ENCODE results near the gene OXSR1.
"Not testable (repeated sequence)": the region's sequence is repeated elsewhere in the genome, so short reads cannot be mapped to it uniquely, and the experiment has no call there.

OXSR1 gene

DNA sequence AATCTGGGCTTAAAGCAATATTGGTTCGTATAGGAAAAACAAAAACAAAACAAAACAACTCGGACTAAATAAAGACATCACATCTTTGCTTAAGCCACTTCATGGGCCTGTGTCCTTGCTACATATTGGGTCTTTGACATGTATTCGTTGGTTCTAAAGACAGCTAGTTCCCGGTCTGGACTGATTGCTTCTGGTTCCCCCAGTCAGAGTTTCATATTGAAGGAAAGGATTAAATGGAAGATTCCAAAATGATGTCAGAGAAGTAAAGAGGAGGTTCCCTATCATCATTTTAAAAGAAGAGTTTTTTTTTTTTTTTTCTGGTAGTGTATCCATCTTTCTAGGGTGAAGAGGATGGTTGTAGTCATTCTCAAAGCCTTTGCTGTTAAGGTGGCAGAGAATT, 2.3 kb downstream of the OXSR1 start:
- no peak for DNase-seq (ENCODE audit: low spot score)

GRCh38 chr3:38168151-38169026, 3.1 kb downstream of the OXSR1 start:
- DNase-seq (ENCODE audit: low spot score): no peak

GRCh38 chr3:38169027-38169317, 3.6 kb downstream of the OXSR1 start:
- DNase-seq (ENCODE audit: low spot score): no peak

DNA sequence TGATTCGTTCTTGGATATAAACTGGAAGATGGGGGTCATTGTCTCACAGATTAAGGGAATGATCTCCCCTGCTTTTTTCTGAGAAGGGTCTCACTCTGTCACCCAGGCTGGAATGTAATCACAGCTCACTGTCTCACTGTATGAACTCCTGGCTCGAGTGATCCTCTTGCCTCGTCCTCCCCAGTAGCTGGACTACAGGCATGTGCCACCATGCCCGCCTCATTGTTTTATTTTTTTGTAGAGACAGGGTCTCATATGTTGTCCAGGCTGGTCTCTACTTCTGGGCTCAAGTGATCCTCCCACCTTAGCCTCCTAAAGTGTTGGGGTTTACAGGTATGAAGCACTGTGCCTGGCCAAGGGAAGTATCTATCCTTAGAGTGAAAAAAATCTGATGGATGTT, 5.4 kb downstream of the OXSR1 start:
- no peak for DNase-seq (ENCODE audit: low spot score)

GRCh38 chr3:38171622-38172021, 6.3 kb downstream of the OXSR1 start:
- no peak for DNase-seq (ENCODE audit: low spot score)

DNA sequence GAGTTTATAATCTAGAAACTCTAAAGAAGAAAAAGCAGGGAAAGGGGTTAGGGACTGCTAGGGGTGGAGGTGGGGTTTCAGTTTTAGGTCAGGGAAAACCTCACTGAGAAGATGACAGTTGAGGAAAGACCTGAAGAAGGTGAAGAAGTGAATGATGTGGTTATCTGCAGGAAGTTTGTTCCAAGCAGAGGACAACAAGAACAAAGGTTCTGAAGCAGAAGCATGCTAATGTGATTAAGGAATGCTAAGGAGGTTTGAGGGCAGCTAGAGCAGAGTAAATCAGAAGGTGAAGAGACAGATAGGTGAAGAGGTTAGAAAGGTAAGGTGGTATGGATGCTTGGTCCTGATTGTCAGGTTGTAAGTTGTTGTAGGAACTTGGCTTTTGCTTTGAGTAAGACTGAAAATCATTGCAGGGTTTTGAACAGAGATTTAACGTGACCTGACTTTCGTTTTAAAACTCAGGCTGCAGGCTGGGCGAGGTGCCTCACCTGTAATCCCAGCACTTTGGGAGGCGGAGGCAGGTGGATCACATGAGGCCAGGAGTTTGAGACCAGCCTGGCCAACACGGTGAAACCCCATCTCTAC, 8.6 kb downstream of the OXSR1 start:
- DNase-seq (ENCODE audit: low spot score): no peak

- no peak for DNase-seq (ENCODE audit: low spot score)
Measured at GRCh38 chr3:38177181-38177580, 11.8 kb downstream of the OXSR1 start.

DNA sequence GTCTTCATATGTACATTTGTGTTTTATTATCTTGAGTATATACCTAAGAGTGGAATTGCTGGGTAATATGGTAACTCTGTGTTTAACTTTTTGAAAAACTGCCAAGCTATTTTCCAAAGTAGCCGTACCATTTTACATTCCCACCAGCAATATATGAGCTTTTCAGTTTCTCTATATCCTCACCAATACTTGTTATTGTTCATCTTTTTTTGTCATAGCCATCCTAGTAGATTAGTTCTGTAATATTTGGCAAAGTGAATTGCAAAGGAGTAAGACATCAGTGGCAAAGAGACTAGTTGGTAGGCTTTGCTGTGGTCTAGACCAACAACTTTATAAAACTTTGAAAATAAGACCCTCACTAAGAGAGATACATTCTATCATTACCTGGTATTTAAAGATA, 21.4 kb downstream of the OXSR1 start:
- no peak for DNase-seq (ENCODE audit: low spot score)

GRCh38 chr3:38190481-38190881, 25.1 kb downstream of the OXSR1 start:
- no peak for DNase-seq (ENCODE audit: low spot score)

DNA sequence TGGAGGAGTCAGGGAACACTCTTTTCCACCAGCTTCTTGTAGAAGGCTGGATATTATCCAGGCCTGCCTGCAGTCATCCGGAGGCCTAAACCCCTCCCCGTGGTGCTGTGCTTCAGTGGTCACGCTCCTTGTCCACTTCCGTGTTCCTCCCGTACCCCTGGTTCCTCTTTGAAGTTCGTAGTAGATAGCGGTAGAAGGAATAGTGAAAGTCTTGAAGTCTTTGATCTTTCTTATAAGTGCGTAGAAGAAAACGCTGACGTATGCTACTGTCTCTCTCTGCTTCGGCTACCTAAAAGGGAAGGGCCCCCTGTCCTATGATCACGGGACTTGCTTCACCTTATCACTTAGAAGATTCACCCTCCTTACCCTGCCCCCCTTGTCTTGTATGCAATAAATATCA, 37.6 kb downstream of the OXSR1 start:
- DNase-seq (ENCODE audit: low spot score): not testable (repeated sequence)

DNA sequence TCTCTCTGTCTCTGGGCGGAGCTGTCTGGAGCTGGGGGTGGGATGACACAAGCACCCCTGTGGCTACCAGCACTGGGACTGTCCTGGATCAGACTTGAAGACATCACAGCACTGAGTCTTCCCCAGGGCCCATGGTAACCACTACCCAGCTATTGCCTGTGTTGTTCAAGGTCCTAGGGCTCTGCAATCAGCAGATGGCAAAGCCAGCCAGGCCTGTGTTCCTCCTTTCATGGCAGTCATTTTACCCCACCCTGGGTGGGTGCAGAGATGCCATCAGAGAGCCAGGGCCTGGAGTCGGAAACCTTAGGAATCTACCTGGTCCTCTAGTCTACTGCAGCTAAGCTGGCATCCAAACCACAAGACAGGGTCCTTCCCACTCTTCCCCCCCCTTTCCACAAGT, 38.4 kb downstream of the OXSR1 start:
- DNase-seq (ENCODE audit: low spot score): no peak

DNA sequence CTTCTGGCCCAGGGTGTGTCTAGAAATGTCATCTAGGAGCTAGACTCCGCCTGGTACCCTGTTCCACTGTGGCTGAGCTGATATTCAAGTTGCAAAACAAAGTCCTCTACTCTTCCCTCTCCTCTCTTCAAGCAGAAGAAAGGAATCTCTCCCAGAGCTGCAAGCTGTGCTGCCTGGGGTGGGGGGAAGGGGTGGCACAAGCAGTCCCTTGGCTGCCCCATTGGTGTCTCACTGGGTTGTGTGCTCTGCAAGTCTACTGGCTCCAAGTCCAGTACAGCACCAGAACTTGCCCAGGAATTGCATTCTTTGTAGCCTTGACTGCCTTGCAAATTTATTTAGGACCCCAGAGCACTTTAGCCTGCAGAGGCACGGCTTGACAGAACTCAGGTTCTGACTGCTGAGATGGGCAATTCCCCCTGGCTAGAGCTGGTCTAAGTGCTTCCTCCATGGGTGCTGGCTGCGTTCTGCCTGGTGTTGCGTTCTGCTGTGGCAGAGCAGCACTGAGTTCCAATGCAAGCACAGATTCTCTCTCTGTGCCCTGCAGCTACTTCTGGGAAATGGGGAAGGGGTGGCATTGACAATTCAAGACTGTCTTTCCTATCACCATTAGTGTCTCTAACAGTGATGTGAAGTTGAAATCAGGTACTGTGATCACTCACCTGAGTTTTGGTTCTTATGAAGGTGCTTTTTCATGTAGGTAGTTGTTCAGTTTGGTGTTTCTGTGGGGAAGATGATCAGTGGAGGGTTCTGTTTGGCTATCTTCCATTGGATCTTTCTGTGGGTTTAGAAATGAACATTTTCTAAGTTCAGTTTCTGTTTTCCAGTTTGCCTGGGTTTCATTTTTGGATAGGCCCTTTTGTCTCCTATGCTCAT, 39.5 kb downstream of the OXSR1 start:
- no peak for DNase-seq (ENCODE audit: low spot score)

DNA sequence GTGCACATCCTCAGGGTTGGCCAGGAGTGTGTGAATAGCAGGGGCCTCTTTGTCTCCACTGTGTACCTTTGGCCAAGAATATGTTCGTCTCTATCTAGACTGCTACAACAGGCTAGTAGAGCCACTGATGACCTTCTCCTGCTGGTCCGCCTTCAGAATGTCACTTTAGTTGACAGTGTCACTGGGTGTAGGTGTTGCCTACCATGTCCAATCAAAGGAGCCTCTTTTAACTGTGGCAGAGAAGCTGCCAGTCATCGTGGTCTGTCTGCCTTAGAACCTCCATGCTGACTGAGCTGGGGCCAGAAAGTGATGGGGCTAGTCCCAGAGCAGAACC, 40.1 kb downstream of the OXSR1 start:
- no peak for DNase-seq (ENCODE audit: low spot score)

- no peak for DNase-seq (ENCODE audit: low spot score)
Measured at GRCh38 chr3:38207254-38208003, 42.1 kb downstream of the OXSR1 start.

DNA sequence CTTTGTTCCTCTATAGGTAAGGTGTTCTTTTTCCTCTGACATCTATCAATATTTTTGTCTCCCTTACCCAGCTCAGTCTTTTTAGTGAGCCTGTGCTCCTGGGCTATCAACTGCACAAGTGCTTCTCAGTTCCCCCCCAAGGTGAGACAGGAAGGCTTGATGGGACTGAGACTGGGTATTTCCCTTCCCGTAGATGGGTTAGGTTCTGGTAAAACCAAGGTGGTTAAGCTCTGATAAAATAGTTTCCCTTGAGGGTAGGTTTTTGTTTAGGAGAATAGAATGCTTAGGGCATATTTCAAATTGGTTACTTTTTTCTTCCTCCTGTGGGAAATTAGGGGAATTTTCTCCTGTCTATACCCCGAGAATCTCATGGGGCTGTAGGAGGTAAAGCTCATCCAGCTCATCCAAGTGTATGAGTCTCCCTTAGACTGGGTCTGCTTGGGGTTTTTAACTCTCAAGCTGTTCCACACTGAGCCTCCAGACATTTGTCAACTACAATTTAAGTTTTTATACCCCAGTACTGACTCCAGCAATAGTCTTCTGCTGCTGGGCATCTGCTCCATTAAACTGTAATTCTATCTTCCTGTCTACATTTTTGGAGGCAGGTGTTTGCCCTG, 44.9 kb downstream of the OXSR1 start:
- DNase-seq (ENCODE audit: low spot score): no peak

DNA sequence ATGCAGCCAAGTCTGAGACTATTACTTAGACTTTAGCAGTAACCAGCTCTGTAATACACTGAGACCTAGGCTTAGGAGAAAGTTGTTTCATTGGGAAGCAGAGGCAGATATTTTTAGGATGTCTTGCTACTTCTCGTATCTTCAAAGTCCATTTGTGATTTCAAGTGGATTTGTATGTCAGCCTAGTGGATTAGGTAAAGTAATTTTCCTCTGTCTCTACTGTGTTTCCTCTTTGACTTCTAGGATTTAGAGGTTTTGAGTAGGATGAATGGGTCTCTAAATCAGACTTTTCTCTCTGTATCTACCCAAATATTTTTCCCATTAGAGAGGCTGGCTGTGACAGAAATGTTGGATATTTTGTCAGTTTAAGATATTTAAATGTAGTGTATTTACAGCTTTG, 46.8 kb downstream of the OXSR1 start:
- no peak for DNase-seq (ENCODE audit: low spot score)

GRCh38 chr3:38214560-38214959, 49.2 kb downstream of the OXSR1 start:
- no peak for DNase-seq (ENCODE audit: low spot score)

DNA sequence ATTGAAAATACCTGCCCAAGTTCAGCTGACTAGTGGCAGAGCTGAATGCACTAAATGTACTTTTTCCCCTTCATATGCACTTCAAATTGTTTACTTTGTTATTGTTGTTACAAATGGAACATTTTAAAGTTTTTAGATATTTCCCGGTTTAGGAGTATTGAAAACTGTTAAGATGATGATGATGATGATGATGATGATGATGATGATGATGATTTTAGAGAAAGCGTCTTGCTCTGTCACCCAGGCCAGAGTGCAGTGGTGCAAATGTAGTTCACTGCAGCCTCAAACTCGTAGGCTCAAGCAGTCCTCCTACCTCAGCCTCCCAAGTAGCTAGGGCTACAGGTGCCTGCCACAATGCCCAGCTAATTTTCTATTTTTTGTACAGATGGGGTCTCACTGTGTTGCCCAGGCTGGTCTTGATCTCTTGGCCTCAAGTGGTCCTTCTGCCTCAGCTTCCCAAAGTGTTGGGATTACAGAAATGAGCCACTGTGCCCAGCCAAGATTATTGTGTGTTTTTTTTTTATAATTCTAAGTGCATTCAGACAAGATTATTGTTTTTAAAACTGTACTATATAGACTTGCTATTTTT, 54.4 kb downstream of the OXSR1 start:
- DNase-seq (ENCODE audit: low spot score): no peak

- no peak for DNase-seq (ENCODE audit: low spot score)
Measured at GRCh38 chr3:38221005-38221404, 55.7 kb downstream of the OXSR1 start.

- no peak for DNase-seq (ENCODE audit: low spot score)
Measured at GRCh38 chr3:38222032-38222634, 56.8 kb downstream of the OXSR1 start.

DNA sequence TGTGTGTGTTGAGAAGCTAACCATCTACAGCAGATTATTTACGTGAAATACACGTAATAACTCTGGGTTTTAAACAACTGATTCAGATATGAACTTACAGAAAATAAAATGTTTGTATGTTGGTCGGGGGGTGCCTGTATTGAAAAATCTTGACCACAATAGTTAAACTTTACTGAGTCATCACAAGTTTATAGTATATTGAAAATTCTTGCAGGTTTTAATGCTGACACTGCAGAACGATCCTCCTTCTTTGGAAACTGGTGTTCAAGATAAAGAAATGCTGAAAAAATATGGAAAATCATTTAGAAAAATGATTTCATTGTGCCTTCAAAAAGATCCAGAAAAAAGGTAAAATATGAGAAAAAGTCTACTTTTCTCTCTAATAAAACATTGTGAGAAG, 59.0 kb downstream of the OXSR1 start:
- no peak for DNase-seq (ENCODE audit: low spot score)
